ENCODE results near the gene TBL1X.

The TBL1X gene

DNA sequence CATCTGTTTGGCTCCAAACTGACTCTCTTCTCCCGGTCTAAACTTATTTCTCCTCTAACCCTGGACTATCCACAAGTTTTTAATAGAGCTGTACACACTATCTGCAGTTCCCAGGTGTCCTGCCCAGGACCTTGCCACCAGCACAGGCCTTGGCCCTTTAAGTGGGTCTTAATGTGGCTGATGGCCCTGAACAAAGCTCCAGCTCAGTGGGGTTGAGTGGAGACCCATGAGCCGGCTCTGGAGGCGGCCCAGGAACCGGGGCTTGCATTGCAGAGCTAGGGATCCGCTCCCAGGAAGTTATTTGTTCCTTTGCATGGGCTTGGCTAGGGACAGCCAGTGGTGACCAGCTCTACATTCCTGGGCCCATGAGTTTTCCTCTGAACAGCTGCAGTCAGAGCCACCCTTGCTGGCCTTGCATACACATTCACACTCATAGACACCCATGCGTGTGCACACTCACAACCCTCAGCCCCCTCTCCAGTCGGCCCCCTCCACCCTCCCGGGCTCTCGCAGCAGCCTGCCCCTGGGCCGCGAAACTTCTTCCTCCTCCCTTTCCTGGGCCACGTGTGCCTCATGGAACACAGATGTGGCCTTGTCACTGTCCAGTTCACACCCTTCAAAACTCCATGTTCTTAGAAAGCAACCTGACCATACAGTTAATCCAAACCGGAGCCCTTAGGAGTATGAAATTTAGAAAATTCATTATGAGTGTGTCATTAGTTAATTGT lies 242.6 kb downstream of the TBL1X start:
- no peak for DNase-seq (ENCODE audit: low read depth in 2 of 2)

DNA sequence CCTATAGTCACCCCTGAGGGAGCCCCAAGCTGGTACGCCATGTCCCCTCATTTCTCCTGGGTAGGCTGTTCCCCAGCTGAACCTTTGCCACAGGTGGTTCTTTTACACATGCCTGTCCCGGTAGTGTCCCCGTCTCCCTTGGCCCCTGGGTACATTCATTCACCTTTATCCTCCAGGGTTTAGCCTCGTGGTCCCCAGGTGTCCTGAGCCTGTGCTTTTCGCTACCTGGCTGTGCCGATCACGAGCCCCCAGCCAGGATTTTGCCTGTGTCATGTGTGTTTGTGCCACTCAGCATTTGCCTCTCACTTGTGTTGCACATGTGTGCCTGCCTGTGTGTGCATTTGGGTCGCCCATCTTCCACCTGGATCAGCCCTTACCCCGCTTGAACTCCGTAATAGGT lies 243.2 kb downstream of the TBL1X start:
- DNase-seq (ENCODE audit: low read depth in 2 of 2), result no peak

GRCh38 chrX:9708923-9709553 lies 244.2 kb downstream of the TBL1X start:
- DNase-seq (ENCODE audit: low read depth in 2 of 2), result peak; percentile 37 to 56

DNA sequence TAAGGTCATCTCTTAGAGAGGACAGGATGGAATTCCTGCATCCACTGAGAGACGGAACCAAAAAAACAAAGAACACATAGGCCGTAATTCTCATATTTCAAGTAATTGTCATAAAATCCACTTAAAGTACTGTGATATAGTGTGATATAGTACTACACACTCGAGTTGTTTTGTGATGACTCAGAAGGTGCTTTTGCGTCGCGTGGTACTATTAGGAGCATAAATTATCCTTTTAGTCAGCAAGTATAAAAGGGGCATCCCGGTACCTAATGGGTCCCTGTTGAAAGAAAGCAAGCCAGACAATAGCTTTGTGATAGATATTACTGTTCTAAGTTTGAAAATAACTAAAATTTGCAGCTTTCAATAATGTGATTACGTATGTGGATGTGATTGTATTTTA lies 245.5 kb downstream of the TBL1X start:
- no peak for DNase-seq (ENCODE audit: low read depth in 2 of 2)

GRCh38 chrX:9717376-9717775 lies 252.5 kb downstream of the TBL1X start:
- DNase-seq (ENCODE audit: low read depth in 2 of 2), result no peak

- no peak for DNase-seq (ENCODE audit: low read depth in 2 of 2)
Observed at GRCh38 chrX:9724711-9725110, 259.9 kb downstream of the TBL1X start.

DNA sequence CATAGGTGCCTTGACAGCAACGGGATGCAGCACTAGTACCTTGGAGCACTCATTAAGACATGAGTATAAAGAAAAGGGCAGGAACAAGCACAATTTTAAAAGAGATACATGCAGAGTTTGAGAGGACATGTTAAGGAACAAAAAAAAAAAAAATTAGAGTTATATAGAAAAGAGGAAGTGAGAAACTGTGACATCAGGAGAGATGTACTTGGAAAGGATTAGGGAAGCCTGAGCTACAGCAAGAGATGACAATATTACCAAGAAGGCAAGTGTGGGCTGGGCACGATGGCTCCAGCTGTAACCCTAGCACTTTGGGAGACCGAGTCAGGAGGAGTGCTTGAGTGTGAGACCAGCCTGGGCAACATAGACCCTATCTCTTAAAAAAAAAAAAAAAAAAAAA lies 263.4 kb downstream of the TBL1X start:
- no peak for DNase-seq (ENCODE audit: low read depth in 2 of 2)

DNA sequence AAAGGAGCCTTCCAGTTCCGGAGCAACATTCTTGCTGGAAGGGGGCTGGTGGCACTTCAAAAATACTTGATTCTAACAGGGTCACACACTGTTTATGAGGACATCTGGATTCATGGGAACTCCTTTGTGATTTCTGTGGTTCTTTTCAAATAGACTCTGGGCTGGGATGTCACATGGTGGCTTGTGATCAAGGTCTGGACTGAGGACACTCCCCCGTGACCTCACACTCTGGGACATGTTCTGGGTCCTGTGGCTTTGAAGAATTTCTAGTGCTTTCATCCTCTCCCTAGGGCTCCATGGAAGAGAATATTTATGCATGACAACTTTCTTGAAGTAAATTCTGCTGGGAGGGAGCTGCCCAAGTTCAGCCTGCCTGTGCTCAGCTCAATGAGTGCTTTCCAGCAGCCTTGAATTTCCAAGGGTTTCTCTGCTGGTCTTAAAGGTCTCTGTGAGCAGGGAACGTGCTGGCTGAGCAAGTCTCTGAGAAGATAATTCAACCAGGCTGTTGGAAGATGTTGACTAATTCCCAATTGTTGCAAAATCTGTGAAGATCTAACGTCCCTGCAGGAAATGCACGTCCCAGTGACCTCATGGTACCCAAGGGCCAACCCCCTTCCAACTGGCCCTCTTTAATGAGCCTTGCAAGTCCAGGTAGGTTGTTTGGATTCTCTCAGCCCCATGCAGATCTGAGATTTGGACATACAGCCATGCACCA lies 264.5 kb downstream of the TBL1X start:
- no peak for DNase-seq (ENCODE audit: low read depth in 2 of 2)

GRCh38 chrX:9730078-9730477 lies 265.2 kb downstream of the TBL1X start:
- DNase-seq (ENCODE audit: low read depth in 2 of 2), result no peak

GRCh38 chrX:9730752-9731151 lies 265.9 kb downstream of the TBL1X start:
- peak in 1 of 2 donors; percentile 4 for DNase-seq (ENCODE audit: low read depth in 2 of 2)

DNA sequence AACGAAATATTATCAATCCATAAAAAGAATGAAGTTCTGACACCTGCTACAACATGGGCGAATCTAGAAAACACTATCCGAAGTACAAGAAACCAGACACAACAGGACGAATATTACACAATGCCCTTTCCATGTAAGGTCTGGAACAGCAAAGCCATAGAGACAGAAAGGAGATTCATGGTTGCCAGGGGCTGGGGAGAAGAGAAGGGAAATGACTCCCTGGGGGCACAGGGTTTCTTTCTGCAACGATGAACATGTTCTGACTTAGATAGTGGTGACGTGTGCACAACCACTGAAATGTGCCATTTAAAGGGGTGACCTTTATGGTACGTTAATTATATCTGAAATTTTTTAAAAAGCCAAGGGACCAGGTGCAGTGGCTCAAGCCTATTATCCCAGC lies 272.5 kb downstream of the TBL1X start:
- DNase-seq (ENCODE audit: low read depth in 2 of 2), result no peak

DNA sequence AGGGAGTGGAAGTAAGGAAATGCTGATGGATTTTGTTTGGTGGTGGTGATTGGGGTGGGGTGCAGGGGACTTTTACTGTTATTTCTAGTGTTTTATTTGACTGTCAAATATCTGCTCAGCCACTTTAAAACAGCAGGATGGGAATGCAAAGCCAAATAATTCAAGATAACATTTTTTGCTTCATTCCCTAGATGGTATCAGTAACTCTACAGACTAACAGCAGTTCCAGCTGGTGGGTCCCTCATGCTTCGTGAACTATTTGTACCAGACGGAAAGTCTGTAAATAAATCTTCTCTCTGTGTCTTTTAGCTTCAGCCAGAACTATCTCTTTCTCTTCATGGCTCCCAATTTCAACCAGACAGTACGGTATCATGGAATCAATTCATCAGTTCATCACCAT lies 273.3 kb downstream of the TBL1X start:
- no peak for DNase-seq (ENCODE audit: low read depth in 2 of 2)

DNA sequence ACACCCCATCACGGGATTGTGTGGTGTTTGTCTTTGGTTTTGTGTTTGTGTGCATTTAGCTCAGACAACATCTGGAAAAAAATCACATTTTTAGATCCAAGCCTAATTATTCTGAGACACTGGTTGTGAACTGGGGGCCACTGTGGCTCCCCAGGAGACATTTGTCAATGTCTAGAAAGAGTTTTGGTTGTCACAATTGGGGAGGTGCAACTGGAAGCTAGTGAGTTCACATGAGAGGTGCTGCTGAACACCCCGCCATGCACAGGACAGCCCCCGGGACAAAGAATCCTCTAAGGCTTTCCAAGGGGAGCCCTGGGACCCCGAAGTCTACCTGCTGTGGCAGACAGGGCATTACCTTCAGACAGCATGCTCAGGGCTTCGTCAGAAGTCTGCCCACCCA lies 274.3 kb downstream of the TBL1X start:
- DNase-seq (ENCODE audit: low read depth in 2 of 2), result no peak

- no peak for DNase-seq (ENCODE audit: low read depth in 2 of 2)
Observed at GRCh38 chrX:9745417-9746115, 280.7 kb downstream of the TBL1X start.

- no peak for DNase-seq (ENCODE audit: low read depth in 2 of 2)
Observed at GRCh38 chrX:9746148-9746888, 281.5 kb downstream of the TBL1X start.

DNA sequence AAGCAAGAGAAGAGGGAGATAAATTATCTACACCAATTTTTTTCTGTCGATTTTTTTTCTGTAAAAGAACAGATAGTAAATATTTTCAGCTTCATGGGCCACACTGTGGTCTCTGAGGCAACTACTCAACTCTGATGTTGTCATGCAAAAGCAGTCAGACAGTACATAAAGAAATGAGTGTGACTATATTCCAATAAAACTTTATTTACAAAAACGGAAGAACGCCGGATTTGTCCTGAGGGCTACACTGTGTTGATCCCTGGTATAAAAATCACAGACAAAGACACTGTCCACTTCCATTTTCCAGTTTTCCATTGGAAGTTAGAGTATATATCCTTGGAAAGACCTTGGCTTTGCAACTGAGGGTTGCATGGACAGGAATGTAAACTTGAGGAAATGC lies 282.8 kb downstream of the TBL1X start:
- DNase-seq (ENCODE audit: low read depth in 2 of 2), result no peak

DNA sequence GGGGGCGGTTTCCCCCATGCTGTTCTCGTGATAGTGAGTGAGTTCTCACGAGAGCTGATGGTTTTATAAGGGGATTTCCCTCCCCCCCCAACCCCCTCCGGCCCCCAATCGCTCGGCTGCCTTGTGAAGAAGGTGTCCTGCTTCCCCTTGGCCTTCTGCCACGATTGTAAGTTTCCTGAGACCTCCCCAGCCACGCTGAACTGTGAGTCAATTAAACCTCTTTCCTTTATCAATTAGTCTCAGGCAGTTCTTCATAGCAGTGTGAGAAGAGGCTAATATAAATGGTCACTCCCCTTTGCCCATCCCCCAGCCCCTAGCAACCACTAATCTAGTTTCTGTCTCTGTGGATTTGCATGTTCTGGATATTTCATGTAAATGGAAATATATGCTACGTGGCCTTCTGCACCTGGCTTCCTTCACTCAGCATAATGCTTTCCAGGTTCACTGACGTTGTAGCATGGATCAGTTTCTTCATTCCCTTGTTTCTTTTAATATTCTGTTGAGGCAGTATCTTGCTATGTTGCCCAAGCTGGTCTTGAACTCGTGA lies 284.4 kb downstream of the TBL1X start:
- no peak for DNase-seq (ENCODE audit: low read depth in 2 of 2)

DNA sequence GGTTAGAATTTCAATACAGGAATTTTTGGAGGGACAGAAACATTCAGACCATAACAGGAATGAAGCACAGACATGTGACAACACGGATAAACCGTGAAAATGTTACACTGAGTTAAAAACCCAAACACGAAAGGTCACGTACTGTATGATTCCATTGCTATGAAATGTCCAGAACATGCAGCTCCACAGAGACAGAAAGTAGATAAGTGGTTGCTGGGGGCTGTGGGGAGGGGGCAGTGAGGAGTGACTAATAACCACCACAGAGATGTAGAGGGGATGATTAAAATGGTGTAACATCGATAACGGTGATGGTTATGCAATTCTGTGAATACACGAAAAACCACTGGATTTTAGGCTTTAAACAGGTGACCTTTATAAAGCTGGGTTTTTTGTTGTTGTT lies 292.5 kb downstream of the TBL1X start:
- no peak for DNase-seq (ENCODE audit: low read depth in 2 of 2)

GRCh38 chrX:9758021-9758638 lies 293.3 kb downstream of the TBL1X start:
- no peak for DNase-seq (ENCODE audit: low read depth in 2 of 2)

- DNase-seq (ENCODE audit: low read depth in 2 of 2), result no peak
Observed at GRCh38 chrX:9759337-9759736, 294.5 kb downstream of the TBL1X start.

Data from stimulated activated CD8-positive, alpha-beta memory T cell treated with anti-CD3 and anti-CD28 coated beads, Interleukin-15, amount 100 ng/mL, for 48 hours (primary cell).